Suprapubic skin (tissue), 4 donors: ENCODE results near the gene ESPL1. TPM values are rescaled to one million over a fixed set of nuclear protein-coding genes. Genes with fewer than 3 reads are reported as not detected.

Source experiments
- DNase-seq, 2 donors: peaks; one replicate each; pipeline ENCODE4 v3.0.0-alpha.2; 2019; ENCODE audit warnings: low spot score in 2 of 2
- H3K27ac ChIP-seq: fragments of 200-600 bp; sonication (generic); one replicate; pipeline ENCODE4 v1.5.1; 2019
- H3K27me3 ChIP-seq: fragments of 200-600 bp; sonication (generic); one replicate; pipeline ENCODE4 v1.5.1; 2019
- H3K36me3 ChIP-seq: fragments of 200-600 bp; sonication (generic); one replicate; pipeline ENCODE4 v1.5.1; 2019
- H3K4me1 ChIP-seq: fragments of 200-600 bp; sonication (generic); one replicate; pipeline ENCODE4 v1.5.1; 2019
- H3K4me3 ChIP-seq: fragments of 200-600 bp; sonication (generic); one replicate; pipeline ENCODE4 v1.5.1; 2019; ENCODE audit warnings: mild to moderate bottlenecking
- H3K9me3 ChIP-seq: fragments of 200-600 bp; sonication (generic); one replicate; pipeline ENCODE4 v1.5.1; 2019
- EP300 ChIP-seq: sonication (generic); formaldehyde crosslinking; IDR thresholded peaks from one replicate; pipeline ENCODE4 v1.6.1; 2017; ENCODE audit warnings: antibody characterized with exemption
- POLR2A ChIP-seq, 2 donors: fragments of 450-650 bp; IDR thresholded peaks; one replicate each; pipeline ENCODE4 v1.6.1; 2017; ENCODE audit warnings: antibody characterized with exemption in 2 of 2, mild to moderate bottlenecking in 2 of 2, moderate library complexity in 2 of 2
- POLR2AphosphoS5 ChIP-seq, 3 donors: sonication (generic); formaldehyde crosslinking; IDR thresholded peaks; one replicate each; pipeline ENCODE4 v1.6.1; 2017; ENCODE audit warnings: antibody characterized with exemption in 3 of 3
- WGBS: methylation state at CpG from one replicate; pipeline ENCODE4 v1.1.5; 2018; 5-methylcytosine and 5-hydroxymethylcytosine counted together
- total RNA-seq, 4 donors: library from RNA; depleted of rRNA; stranded (reverse); fragments of >200 nt; gene quantifications; one replicate each; pipeline ENCODE4 v1.1.0, GENCODE V29; 2016
- TF ChIP-seq, protein P1 (sequence below), 2 donors: fragments of 200-600 bp in 1 of 2; fragments of 450-650 bp in 1 of 2; sonication (generic) in 1 of 2; IDR thresholded peaks; one replicate each; pipeline ENCODE4 v1.5.1; 2016 to 2019; ENCODE audit warnings: antibody characterized with exemption in 2 of 2, mild to moderate bottlenecking in 1 of 2, moderate library complexity in 1 of 2

The ESPL1 gene
- total RNA-seq, 4 donors from 2014 or later: 5.7 to 10.6 (median 6.1) TPM

- TF ChIP-seq POLR2A (IDR thresholded peaks at IDR 0.05): no peak
- TF ChIP-seq, protein P1, sequence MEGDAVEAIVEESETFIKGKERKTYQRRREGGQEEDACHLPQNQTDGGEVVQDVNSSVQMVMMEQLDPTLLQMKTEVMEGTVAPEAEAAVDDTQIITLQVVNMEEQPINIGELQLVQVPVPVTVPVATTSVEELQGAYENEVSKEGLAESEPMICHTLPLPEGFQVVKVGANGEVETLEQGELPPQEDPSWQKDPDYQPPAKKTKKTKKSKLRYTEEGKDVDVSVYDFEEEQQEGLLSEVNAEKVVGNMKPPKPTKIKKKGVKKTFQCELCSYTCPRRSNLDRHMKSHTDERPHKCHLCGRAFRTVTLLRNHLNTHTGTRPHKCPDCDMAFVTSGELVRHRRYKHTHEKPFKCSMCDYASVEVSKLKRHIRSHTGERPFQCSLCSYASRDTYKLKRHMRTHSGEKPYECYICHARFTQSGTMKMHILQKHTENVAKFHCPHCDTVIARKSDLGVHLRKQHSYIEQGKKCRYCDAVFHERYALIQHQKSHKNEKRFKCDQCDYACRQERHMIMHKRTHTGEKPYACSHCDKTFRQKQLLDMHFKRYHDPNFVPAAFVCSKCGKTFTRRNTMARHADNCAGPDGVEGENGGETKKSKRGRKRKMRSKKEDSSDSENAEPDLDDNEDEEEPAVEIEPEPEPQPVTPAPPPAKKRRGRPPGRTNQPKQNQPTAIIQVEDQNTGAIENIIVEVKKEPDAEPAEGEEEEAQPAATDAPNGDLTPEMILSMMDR (IDR thresholded peaks at IDR 0.05): no peak
- no peak for TF ChIP-seq EP300
- no peak for TF ChIP-seq POLR2AphosphoS5 (IDR thresholded peaks at IDR 0.05)
- Histone ChIP-seq H3K4me1 (peaks cover 44% of the 10 kb centered on the region), H3K27ac (peak overlapping the region; percentile 42), H3K4me3 (no peak overlapping the region), H3K27me3 (no peaks in the 10 kb centered on the region), H3K36me3 (peaks cover 9% of the 10 kb centered on the region), H3K9me3 (no peaks in the 10 kb centered on the region)
- 71% methylated on average over 1 of the region's 1 CpG for WGBS
- DNase-seq: no peak
Observed at GRCh38 chr12:53254816-53255545, 13.1 kb upstream of the ESPL1 start.

- DNase-seq: no peak
- H3K36me3 ChIP-seq: peaks cover 9% of the 10 kb centered on the region
- no peak overlapping the region for H3K4me3 ChIP-seq
- WGBS: 69% methylated on average over 3 of the region's 3 CpGs
- no peak overlapping the region for H3K27ac ChIP-seq
- H3K4me1 ChIP-seq: peaks cover 39% of the 10 kb centered on the region
- no peak for TF ChIP-seq POLR2AphosphoS5 (IDR thresholded peaks at IDR 0.05)
- TF ChIP-seq, protein P1 (IDR thresholded peaks at IDR 0.05): no peak
- no peak for TF ChIP-seq POLR2A (IDR thresholded peaks at IDR 0.05)
- TF ChIP-seq EP300: no peak
- no peaks in the 10 kb centered on the region for H3K27me3 ChIP-seq
- no peaks in the 10 kb centered on the region for H3K9me3 ChIP-seq
Observed at GRCh38 chr12:53255996-53256395, 12.1 kb upstream of the ESPL1 start.

GRCh38 chr12:53258541-53259539, 9.3 kb upstream of the ESPL1 start:
- 79% methylated on average over 7 of the region's 7 CpGs for WGBS

DNA sequence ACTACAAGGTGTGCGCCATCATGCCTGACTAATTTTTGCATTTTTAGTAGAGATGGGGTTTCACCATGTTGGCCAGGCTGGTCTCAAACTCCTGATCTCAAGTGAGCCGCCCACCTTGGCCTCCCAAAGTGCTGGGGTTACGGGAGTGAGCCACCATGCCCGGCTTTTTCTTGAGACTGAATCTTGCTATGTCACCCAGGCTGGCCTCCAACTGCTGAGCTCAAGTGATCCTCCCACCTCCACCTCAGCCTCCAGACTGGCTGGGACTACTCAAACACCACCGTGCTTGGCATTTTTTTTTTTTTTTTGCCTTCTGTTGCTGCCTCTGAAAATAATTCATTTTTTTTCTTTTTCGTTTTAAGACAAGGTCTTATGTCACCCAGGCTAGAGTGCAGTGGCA, 8.2 kb upstream of the ESPL1 start:
- H3K36me3 ChIP-seq: no peaks in the 10 kb centered on the region
- no peak overlapping the region for H3K4me3 ChIP-seq
- 87% methylated on average over 6 of the region's 6 CpGs for WGBS
- peaks cover 7% of the 10 kb centered on the region for H3K4me1 ChIP-seq
- DNase-seq: no peak
- no peaks in the 10 kb centered on the region for H3K27me3 ChIP-seq
- TF ChIP-seq POLR2AphosphoS5 (IDR thresholded peaks at IDR 0.05): no peak
- TF ChIP-seq, protein P1 (IDR thresholded peaks at IDR 0.05): no peak
- TF ChIP-seq EP300: no peak
- no peak for TF ChIP-seq POLR2A (IDR thresholded peaks at IDR 0.05)
- H3K9me3 ChIP-seq: no peaks in the 10 kb centered on the region
- H3K27ac ChIP-seq: no peak overlapping the region

More at GRCh38 chr12:53258541-53259539, 9.3 kb upstream of the ESPL1 start:
- H3K4me3 ChIP-seq: no peak overlapping the region
- H3K27me3 ChIP-seq: no peaks in the 10 kb centered on the region
- DNase-seq: no peak
- H3K9me3 ChIP-seq: no peaks in the 10 kb centered on the region
- H3K27ac ChIP-seq: no peak overlapping the region
- H3K4me1 ChIP-seq: peaks cover 17% of the 10 kb centered on the region
- peaks cover 4% of the 10 kb centered on the region for H3K36me3 ChIP-seq
- TF ChIP-seq, protein P1 (IDR thresholded peaks at IDR 0.05): no peak
- TF ChIP-seq POLR2AphosphoS5 (IDR thresholded peaks at IDR 0.05): no peak
- TF ChIP-seq POLR2A (IDR thresholded peaks at IDR 0.05): no peak
- TF ChIP-seq EP300: no peak

DNA sequence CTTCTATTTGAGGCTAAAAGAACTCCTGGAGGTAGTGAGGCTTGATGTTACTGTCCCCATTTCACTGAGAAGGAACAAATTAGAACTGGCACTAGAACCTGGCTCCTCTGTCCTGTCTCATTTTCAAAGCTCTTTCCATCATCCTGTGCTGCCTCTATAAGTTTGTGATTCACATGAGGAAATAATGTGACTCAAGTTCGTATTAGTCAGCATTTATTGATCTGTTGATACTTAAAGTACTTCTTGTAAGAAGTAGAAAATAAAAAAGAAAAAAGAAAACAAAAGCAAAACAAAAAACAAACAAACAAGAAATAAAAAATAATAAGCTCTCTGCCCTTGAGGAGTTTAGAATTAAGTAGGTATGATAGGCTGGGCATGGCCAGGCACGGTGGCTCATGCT, 2.3 kb upstream of the ESPL1 start:
- 79% methylated on average over 2 of the region's 2 CpGs for WGBS
- no peaks in the 10 kb centered on the region for H3K27me3 ChIP-seq
- H3K4me3 ChIP-seq: no peak overlapping the region
- H3K36me3 ChIP-seq: no peaks in the 10 kb centered on the region
- no peaks in the 10 kb centered on the region for H3K9me3 ChIP-seq
- H3K27ac ChIP-seq: no peak overlapping the region
- TF ChIP-seq, protein P1 (IDR thresholded peaks at IDR 0.05): no peak
- no peak for TF ChIP-seq EP300
- no peak for TF ChIP-seq POLR2A (IDR thresholded peaks at IDR 0.05)
- no peak for TF ChIP-seq POLR2AphosphoS5 (IDR thresholded peaks at IDR 0.05)
- no peak for DNase-seq
- peaks cover 13% of the 10 kb centered on the region for H3K4me1 ChIP-seq
